Body of pancreas (tissue), 4 donors: Measurements from ENCODE around the gene CLDN15.

Experiments used
- POLR2A ChIP-seq, 3 donors: fragments of 450-650 bp; IDR thresholded peaks; one replicate each; pipeline ENCODE4 v1.6.1; 2016; ENCODE audit warnings: antibody characterized with exemption in 3 of 3, mild to moderate bottlenecking in 2 of 3
- TF ChIP-seq, protein P1 (sequence below), 7 experiments: fragments of 450-650 bp in 4 of 7; fragments of 200-600 bp in 3 of 7; sonication (generic) in 3 of 7; IDR thresholded peaks; one replicate each; pipeline ENCODE4 v1.5.1; 2016 to 2019; ENCODE audit warnings: antibody characterized with exemption in 7 of 7

DNA sequence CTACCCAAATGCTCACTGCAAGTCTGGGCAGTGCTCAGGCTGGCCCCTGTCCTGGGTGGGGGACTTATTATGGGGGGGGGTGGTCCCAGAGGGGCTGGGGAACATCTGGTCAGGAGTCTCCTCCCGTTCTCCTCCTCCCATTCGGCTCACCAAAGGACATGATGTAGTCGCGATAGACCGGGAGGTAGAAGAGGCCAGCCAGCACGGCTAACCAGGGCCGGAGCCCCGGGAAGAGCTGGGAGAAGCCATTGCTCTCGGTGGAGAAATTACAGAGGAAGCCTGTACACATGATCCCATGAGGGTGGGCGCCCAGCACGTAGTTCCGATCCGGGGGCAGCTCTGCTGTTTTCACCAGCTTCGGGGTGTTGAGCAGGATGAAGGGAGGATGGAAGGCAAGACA lies 39.1 kb downstream of the CLDN15 start:
- TF ChIP-seq, protein P1, sequence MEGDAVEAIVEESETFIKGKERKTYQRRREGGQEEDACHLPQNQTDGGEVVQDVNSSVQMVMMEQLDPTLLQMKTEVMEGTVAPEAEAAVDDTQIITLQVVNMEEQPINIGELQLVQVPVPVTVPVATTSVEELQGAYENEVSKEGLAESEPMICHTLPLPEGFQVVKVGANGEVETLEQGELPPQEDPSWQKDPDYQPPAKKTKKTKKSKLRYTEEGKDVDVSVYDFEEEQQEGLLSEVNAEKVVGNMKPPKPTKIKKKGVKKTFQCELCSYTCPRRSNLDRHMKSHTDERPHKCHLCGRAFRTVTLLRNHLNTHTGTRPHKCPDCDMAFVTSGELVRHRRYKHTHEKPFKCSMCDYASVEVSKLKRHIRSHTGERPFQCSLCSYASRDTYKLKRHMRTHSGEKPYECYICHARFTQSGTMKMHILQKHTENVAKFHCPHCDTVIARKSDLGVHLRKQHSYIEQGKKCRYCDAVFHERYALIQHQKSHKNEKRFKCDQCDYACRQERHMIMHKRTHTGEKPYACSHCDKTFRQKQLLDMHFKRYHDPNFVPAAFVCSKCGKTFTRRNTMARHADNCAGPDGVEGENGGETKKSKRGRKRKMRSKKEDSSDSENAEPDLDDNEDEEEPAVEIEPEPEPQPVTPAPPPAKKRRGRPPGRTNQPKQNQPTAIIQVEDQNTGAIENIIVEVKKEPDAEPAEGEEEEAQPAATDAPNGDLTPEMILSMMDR (IDR thresholded peaks at IDR 0.05), result no peak
- no peak for TF ChIP-seq POLR2A (IDR thresholded peaks at IDR 0.05)
